Ishikawa (cell line): ENCODE data around the gene FAM186B.

Experiments used
- FOXM1 ChIP-seq: IDR thresholded peaks from 2 replicates; pipeline ENCODE4 v1.6.1; 2012; ENCODE audit warnings: low read depth, borderline replicate concordance
- RAD21 ChIP-seq: IDR thresholded peaks from 2 replicates; pipeline ENCODE4 v1.6.1; 2012; ENCODE audit warnings: low read depth
- TEAD4 ChIP-seq: IDR thresholded peaks from 2 replicates; pipeline ENCODE4 v1.6.1; 2012
- YY1 ChIP-seq: IDR thresholded peaks from 2 replicates; pipeline ENCODE4 v1.6.1; 2012; ENCODE audit warnings: low read depth

GRCh38 chr12:49615725-49616124, 10.3 kb upstream of the FAM186B start:
- TF ChIP-seq FOXM1 (no peak), YY1 (no peak), TEAD4 (no peak), RAD21 (no peak)
